ENCODE data around the gene PRDM11.

PRDM11 gene

GRCh38 chr11:45216901-45217300 is 70.5 kb downstream of the PRDM11 start:
- Histone ChIP-seq H3K36me3 (replicated peaks) (no peaks in the 10 kb centered on the region), H3K27me3 (replicated peaks) (no peaks in the 10 kb centered on the region), H3K4me3 (ENCODE audit: low read depth, low read length) (no peak overlapping the region), H3K27ac (no peak overlapping the region)
- no peak for DNase-seq
- in situ Hi-C loops (cut with HindIII; ENCODE audit: low pct_ligation_motif_present, low sequenced_read_pairs) = no loop called here
- no peak for TF ChIP-seq CTCF (IDR thresholded peaks at IDR 0.05; ENCODE audit: low read depth, low read length, missing control alignments)

- no peak for DNase-seq
- Histone ChIP-seq H3K27ac (no peak overlapping the region), H3K27me3 (replicated peaks) (no peaks in the 10 kb centered on the region), H3K4me3 (ENCODE audit: low read depth, low read length) (no peak overlapping the region), H3K36me3 (replicated peaks) (no peaks in the 10 kb centered on the region)
- in situ Hi-C loops (cut with HindIII; ENCODE audit: low pct_ligation_motif_present, low sequenced_read_pairs) = no loop called here
- no peak for TF ChIP-seq CTCF (IDR thresholded peaks at IDR 0.05; ENCODE audit: low read depth, low read length, missing control alignments)
These were observed 71.6 kb downstream of the PRDM11 start for GRCh38 chr11:45217991-45218390.

- TF ChIP-seq CTCF (IDR thresholded peaks at IDR 0.05; ENCODE audit: low read depth, low read length, missing control alignments) = no peak
- Histone ChIP-seq H3K27me3 (replicated peaks) (no peaks in the 10 kb centered on the region), H3K36me3 (replicated peaks) (no peaks in the 10 kb centered on the region), H3K27ac (no peak overlapping the region), H3K4me3 (ENCODE audit: low read depth, low read length) (no peak overlapping the region)
- no peak for DNase-seq
- in situ Hi-C loops (cut with HindIII; ENCODE audit: low pct_ligation_motif_present, low sequenced_read_pairs) = no loop called here
These were observed 72.3 kb downstream of the PRDM11 start for GRCh38 chr11:45218705-45219104.

GRCh38 chr11:45219411-45219810 is 73.0 kb downstream of the PRDM11 start:
- Histone ChIP-seq H3K36me3 (replicated peaks) (no peaks in the 10 kb centered on the region), H3K27me3 (replicated peaks) (no peaks in the 10 kb centered on the region), H3K4me3 (ENCODE audit: low read depth, low read length) (no peak overlapping the region), H3K27ac (no peak overlapping the region)
- no peak for TF ChIP-seq CTCF (IDR thresholded peaks at IDR 0.05; ENCODE audit: low read depth, low read length, missing control alignments)
- no peak for DNase-seq
- in situ Hi-C loops (cut with HindIII; ENCODE audit: low pct_ligation_motif_present, low sequenced_read_pairs) = no loop called here

GRCh38 chr11:45223496-45223895 is 77.1 kb downstream of the PRDM11 start:
- in situ Hi-C loops (cut with HindIII; ENCODE audit: low pct_ligation_motif_present, low sequenced_read_pairs) = no loop called here
- Histone ChIP-seq H3K27me3 (replicated peaks) (no peaks in the 10 kb centered on the region), H3K4me3 (ENCODE audit: low read depth, low read length) (no peak overlapping the region), H3K27ac (no peak overlapping the region), H3K36me3 (replicated peaks) (no peaks in the 10 kb centered on the region)
- no peak for DNase-seq
- TF ChIP-seq CTCF (IDR thresholded peaks at IDR 0.05; ENCODE audit: low read depth, low read length, missing control alignments) = no peak

- Histone ChIP-seq H3K4me3 (ENCODE audit: low read depth, low read length) (no peak overlapping the region), H3K27ac (no peak overlapping the region), H3K27me3 (replicated peaks) (no peaks in the 10 kb centered on the region), H3K36me3 (replicated peaks) (no peaks in the 10 kb centered on the region)
- in situ Hi-C loops (cut with HindIII; ENCODE audit: low pct_ligation_motif_present, low sequenced_read_pairs) = no loop called here
- no peak for DNase-seq
- no peak for TF ChIP-seq CTCF (IDR thresholded peaks at IDR 0.05; ENCODE audit: low read depth, low read length, missing control alignments)
These were observed 78.3 kb downstream of the PRDM11 start for GRCh38 chr11:45224766-45225165.
